Endothelial cell of umbilical vein (primary cell): ENCODE data around the gene HAL. TPM values are rescaled to one million over a fixed set of nuclear protein-coding genes. Genes with fewer than 3 reads are reported as not detected.

ENCODE experiments used
- BruUV-seq: library from RNA; stranded (reverse); fragments of 400-500 nt; replicated peaks from 2 replicates; lab custom pipeline; 2021; lab: Mats Ljungman, UMichigan
- CTCF ChIA-PET: fragments of 300-600, 350-600 bp; sonication (Branson Sonifier 250); formaldehyde crosslinking; loops from one replicate; lab custom pipeline; 2021; ENCODE audit warnings: antibody characterized with exemption, inconsistent platforms; lab: Charles Lee
- POLR2A ChIA-PET: fragments of 300-600, 350-600 bp; sonication (Branson Sonifier 250); formaldehyde crosslinking; loops from one replicate; lab custom pipeline; 2021; ENCODE audit warnings: antibody characterized with exemption, inconsistent platforms; lab: Charles Lee
- DNase-seq: peaks from one replicate; pipeline ENCODE4 v3.0.0-alpha.2; 2011; ENCODE audit warnings: low read depth, low spot score
- FAIRE-seq: peaks from 2 replicates; lab custom pipeline; 2011; peaks lifted over from hg19 to GRCh38; lab: Jason Lieb, UNC
- H2AFZ ChIP-seq: 2 replicates; pipeline ENCODE4 v1.6.0; 2012; ENCODE audit warnings: low read depth, low read length, control low read depth, inconsistent platforms
- H3K27ac ChIP-seq: 2 replicates; pipeline ENCODE4 v1.5.1; 2011; ENCODE audit warnings: low read depth, mild to moderate bottlenecking, control low read depth, low read length, moderate library complexity; ENCODE audit not compliant: insufficient read depth
- H3K27me3 ChIP-seq, 2 experiments: 2 replicates each; pipeline versions ENCODE4 v1.6.0 to v1.6.1; 2011; ENCODE audit warnings: low read length in 2 of 2, mixed read lengths in 1 of 2; ENCODE audit not compliant: control insufficient read depth in 2 of 2, insufficient read depth in 2 of 2
- H3K36me3 ChIP-seq, 2 experiments: 2 replicates in 1 of 2; 3 replicates in 1 of 2; pipeline ENCODE4 v1.5.1; 2011; ENCODE audit warnings: low read length in 2 of 2, mild to moderate bottlenecking in 1 of 2, moderate library complexity in 1 of 2; ENCODE audit not compliant: control insufficient read depth in 2 of 2, insufficient read depth in 2 of 2; ENCODE audit errors: extremely low read depth in 1 of 2
- H3K4me1 ChIP-seq: 3 replicates; pipeline ENCODE4 v1.5.1; 2011; ENCODE audit warnings: mild to moderate bottlenecking, low read length; ENCODE audit not compliant: control insufficient read depth, insufficient read depth; ENCODE audit errors: extremely low read depth
- H3K4me2 ChIP-seq: 2 replicates; pipeline ENCODE4 v1.6.1; 2011; ENCODE audit warnings: low read length, control low read depth, mixed read lengths; ENCODE audit not compliant: insufficient read depth
- H3K4me3 ChIP-seq, 3 experiments: fragments of 200-600 bp in 1 of 3; sonication (generic), shearing (Covaris generic) in 1 of 3; replicated peaks in 1 of 3; 2 replicates each; pipeline ENCODE4 v1.5.1; 2011 to 2016; ENCODE audit warnings: control low read depth in 3 of 3, low read length in 3 of 3, mild to moderate bottlenecking in 2 of 3, inconsistent platforms in 1 of 3, low read depth in 1 of 3, moderate library complexity in 1 of 3; ENCODE audit not compliant: insufficient read depth in 1 of 3
- H3K79me2 ChIP-seq: 2 replicates; pipeline ENCODE4 v1.6.0; 2012; ENCODE audit warnings: low read length, inconsistent platforms; ENCODE audit not compliant: control insufficient read depth, insufficient read depth
- H3K9ac ChIP-seq: replicated peaks from 2 replicates; pipeline ENCODE3; 2011; ENCODE audit warnings: low read length, control low read depth; ENCODE audit not compliant: insufficient read depth; ENCODE audit errors: extremely low read depth
- H3K9me1 ChIP-seq: replicated peaks from 3 replicates; pipeline ENCODE4 v1.6.0; 2011; ENCODE audit warnings: mild to moderate bottlenecking, low read length; ENCODE audit not compliant: control insufficient read depth, insufficient read depth; ENCODE audit errors: extremely low read depth
- H3K9me3 ChIP-seq: replicated peaks from 2 replicates; pipeline ENCODE4 v1.5.1; 2012; ENCODE audit warnings: low read length, inconsistent platforms; ENCODE audit not compliant: control insufficient read depth, insufficient read depth
- H4K20me1 ChIP-seq: replicated peaks from 2 replicates; pipeline ENCODE3; 2011; ENCODE audit warnings: mild to moderate bottlenecking, low read length; ENCODE audit not compliant: control insufficient read depth, insufficient read depth; ENCODE audit errors: extremely low read depth
- EZH2 ChIP-seq: IDR thresholded peaks from 2 replicates; pipeline ENCODE4 v1.6.1; 2012; ENCODE audit warnings: borderline replicate concordance, low read depth, mild to moderate bottlenecking, moderate library complexity, low read length, inconsistent platforms; ENCODE audit not compliant: severe bottlenecking
- FOS ChIP-seq: IDR thresholded peaks from 2 replicates; pipeline ENCODE4 v1.6.1; 2011; ENCODE audit warnings: mild to moderate bottlenecking, low read length, moderate library complexity, borderline replicate concordance; ENCODE audit not compliant: insufficient read depth
- GATA2 ChIP-seq: IDR thresholded peaks from 2 replicates; pipeline ENCODE4 v1.7.0; 2011; ENCODE audit warnings: low read depth, mild to moderate bottlenecking, moderate library complexity, mixed read lengths, low read length; ENCODE audit not compliant: insufficient read length, insufficient read depth
- JUN ChIP-seq: IDR thresholded peaks from 2 replicates; pipeline ENCODE4 v1.6.1; 2011; ENCODE audit warnings: borderline replicate concordance, low read depth; ENCODE audit not compliant: insufficient read length, insufficient read depth
- MYC ChIP-seq: IDR thresholded peaks from one replicate; pipeline ENCODE4 v1.6.1; 2011; ENCODE audit warnings: mild to moderate bottlenecking, low read depth, low read length
- POLR2A ChIP-seq: IDR thresholded peaks from 2 replicates; pipeline ENCODE4 v1.6.1; 2012; ENCODE audit warnings: low read depth, mild to moderate bottlenecking, control low read depth, low read length
- POLR2AphosphoS5 ChIP-seq: IDR thresholded peaks from 2 replicates; pipeline ENCODE4 v1.6.1; 2012; ENCODE audit warnings: low read depth, mild to moderate bottlenecking, control low read depth, low read length, moderate library complexity; ENCODE audit not compliant: insufficient read depth
- dilution Hi-C: fragments of 300-500 bp; cut with MboI; formaldehyde crosslinking; loops from one replicate; pipeline ENCODE4 v1.15.0; 2019; ENCODE audit warnings: low sequenced_read_pairs; ENCODE audit not compliant: extremely low pct_ligation_motif_present
- intact Hi-C: fragments of 100-400 bp; cut with micrococcal nuclease; formaldehyde crosslinking; loops from one replicate; pipeline ENCODE4 v1.10.0; 2022
- polyA plus RNA-seq, 4 experiments: library from polyadenylated mRNA; depleted of rRNA in 3 of 4; stranded (reverse) in 3 of 4; unstranded in 1 of 4; fragments of >200 nt; gene quantifications; 2 replicates each; pipeline versions ENCODE4 v1.2.1 to v1.2.3, GENCODE V29; 2011 to 2012; ENCODE audit warnings: missing spikeins in 1 of 4
- total RNA-seq: library from RNA; stranded (reverse); gene quantifications from 2 replicates; pipeline ENCODE4 v1.2.3, GENCODE V29; 2021
- TF ChIP-seq, protein P1 (sequence below), 2 donors: IDR thresholded peaks; 1 replicate in 1 of 2; 2 replicates in 1 of 2; pipeline ENCODE4 v1.5.1; 2011; ENCODE audit warnings: low read length in 2 of 2, mild to moderate bottlenecking in 2 of 2, moderate library complexity in 2 of 2, control low read depth in 1 of 2, inconsistent platforms in 1 of 2, low read depth in 1 of 2; ENCODE audit not compliant: insufficient read depth in 1 of 2; ENCODE audit errors: extremely low read depth in 1 of 2
- TF ChIP-seq, protein P2 (sequence below): IDR thresholded peaks from 2 replicates; pipeline ENCODE4 v1.6.1; 2011; ENCODE audit not compliant: insufficient read depth, insufficient read length

Gene HAL
- total and polyA plus RNA-seq, 2 donors (not counting 3 experiments of a cell fraction or from before 2014, with no cell fraction given): 0.18 to 0.62 TPM

DNA sequence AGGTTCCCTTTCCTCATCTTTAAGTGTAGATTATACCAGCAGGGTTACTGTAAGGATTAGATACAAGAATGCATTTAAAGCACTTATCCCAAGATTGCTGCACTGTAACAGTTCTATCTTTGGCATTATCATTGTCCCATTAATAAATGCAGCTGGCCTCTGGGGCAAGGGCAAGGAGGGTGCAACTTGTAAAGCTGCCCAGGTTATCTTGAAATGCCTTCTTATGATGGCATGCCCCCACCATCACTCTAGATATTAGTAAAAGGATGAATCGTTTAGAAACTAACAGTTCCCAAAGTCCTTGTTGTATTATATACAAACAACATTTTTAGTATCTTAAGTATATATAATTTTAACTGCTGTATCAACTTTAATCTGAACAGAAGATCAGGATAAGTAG is 32.4 kb upstream of the HAL start:
- peaks cover 0 to 3% of the 10 kb centered on the region in 2 experiments for H3K36me3 ChIP-seq
- no peaks in the 10 kb centered on the region for H3K27me3 ChIP-seq
- ChIA-PET POLR2A (no interaction called here), CTCF (no interaction called here)
- H3K4me3 ChIP-seq: no peak overlapping the region
- no peak overlapping the region for H3K9ac ChIP-seq
- no peaks in the 10 kb centered on the region for H3K79me2 ChIP-seq
- intact Hi-C loops: no loop called here
- no peaks in the 10 kb centered on the region for H3K9me3 ChIP-seq
- no peak overlapping the region for H3K4me2 ChIP-seq
- BruUV-seq: no TSS peak
- dilution Hi-C loops: no loop called here
- TF ChIP-seq, protein P1, sequence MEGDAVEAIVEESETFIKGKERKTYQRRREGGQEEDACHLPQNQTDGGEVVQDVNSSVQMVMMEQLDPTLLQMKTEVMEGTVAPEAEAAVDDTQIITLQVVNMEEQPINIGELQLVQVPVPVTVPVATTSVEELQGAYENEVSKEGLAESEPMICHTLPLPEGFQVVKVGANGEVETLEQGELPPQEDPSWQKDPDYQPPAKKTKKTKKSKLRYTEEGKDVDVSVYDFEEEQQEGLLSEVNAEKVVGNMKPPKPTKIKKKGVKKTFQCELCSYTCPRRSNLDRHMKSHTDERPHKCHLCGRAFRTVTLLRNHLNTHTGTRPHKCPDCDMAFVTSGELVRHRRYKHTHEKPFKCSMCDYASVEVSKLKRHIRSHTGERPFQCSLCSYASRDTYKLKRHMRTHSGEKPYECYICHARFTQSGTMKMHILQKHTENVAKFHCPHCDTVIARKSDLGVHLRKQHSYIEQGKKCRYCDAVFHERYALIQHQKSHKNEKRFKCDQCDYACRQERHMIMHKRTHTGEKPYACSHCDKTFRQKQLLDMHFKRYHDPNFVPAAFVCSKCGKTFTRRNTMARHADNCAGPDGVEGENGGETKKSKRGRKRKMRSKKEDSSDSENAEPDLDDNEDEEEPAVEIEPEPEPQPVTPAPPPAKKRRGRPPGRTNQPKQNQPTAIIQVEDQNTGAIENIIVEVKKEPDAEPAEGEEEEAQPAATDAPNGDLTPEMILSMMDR (IDR thresholded peaks at IDR 0.05; ENCODE audit: extremely low read depth in 1 of 2, insufficient read depth in 1 of 2, low read depth in 1 of 2, low read length in 2 of 2): no peak
- TF ChIP-seq POLR2A: no peak
- TF ChIP-seq GATA2: no peak
- no peak overlapping the region for H3K27ac ChIP-seq
- DNase-seq: no peak
- H3K9me1 ChIP-seq: no peaks in the 10 kb centered on the region
- no peaks in the 10 kb centered on the region for H3K4me1 ChIP-seq
- no peak overlapping the region for H2AFZ ChIP-seq
- FAIRE-seq: no peak
- H4K20me1 ChIP-seq: no peaks in the 10 kb centered on the region

DNA sequence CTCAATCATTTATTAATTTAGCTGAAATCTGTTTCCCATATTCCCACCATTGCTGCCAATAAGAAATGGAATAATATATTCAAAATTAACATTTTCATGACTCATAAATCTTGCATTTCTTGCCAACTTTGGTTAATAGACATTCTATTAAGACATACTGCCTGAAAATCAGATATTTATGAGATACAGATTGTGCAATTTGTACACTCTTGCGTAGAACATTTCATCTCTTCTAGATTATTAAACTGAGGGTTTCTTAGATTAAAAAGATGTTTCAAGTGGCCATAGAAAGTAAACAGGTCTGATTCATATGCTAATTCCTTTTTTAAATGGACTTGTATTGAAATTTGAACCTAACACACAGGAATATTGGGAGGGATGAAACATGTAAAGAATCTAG is 30.2 kb upstream of the HAL start:
- FAIRE-seq (no peak), DNase-seq (no peak)
- dilution Hi-C loops: no loop called here
- no TSS peak for BruUV-seq
- intact Hi-C loops: no loop called here
- Histone ChIP-seq H3K9me3 (no peaks in the 10 kb centered on the region), H3K79me2 (no peaks in the 10 kb centered on the region), H3K9ac (no peak overlapping the region), H3K27me3 (no peaks in the 10 kb centered on the region), H3K4me1 (no peaks in the 10 kb centered on the region), H4K20me1 (no peaks in the 10 kb centered on the region), H3K4me3 (no peak overlapping the region), H3K36me3 (peaks cover 2 to 3% of the 10 kb centered on the region in 2 experiments), H3K9me1 (no peaks in the 10 kb centered on the region), H3K27ac (no peak overlapping the region), H2AFZ (no peak overlapping the region), H3K4me2 (no peak overlapping the region)
- CTCF ChIA-PET: interaction anchor here (1.0 kb wide), 1 partner anchor 27 kb away, joined by 3 read pairs; no protein-coding TSS in a partner anchor
- POLR2A ChIA-PET: no interaction called here
- TF ChIP-seq JUN (no peak), POLR2AphosphoS5 (no peak), MYC (no peak), POLR2A (no peak), GATA2 (no peak), EZH2 (no peak), FOS (no peak)
- TF ChIP-seq, protein P1 (IDR thresholded peaks at IDR 0.05; ENCODE audit: extremely low read depth in 1 of 2, insufficient read depth in 1 of 2, low read depth in 1 of 2, low read length in 2 of 2): no peak
- TF ChIP-seq, protein P2, sequence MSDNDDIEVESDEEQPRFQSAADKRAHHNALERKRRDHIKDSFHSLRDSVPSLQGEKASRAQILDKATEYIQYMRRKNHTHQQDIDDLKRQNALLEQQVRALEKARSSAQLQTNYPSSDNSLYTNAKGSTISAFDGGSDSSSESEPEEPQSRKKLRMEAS: no peak
